Gastroesophageal sphincter (tissue), 4 donors: Measurements from ENCODE around the gene TCTN2. TPM values are rescaled to one million over a fixed set of nuclear protein-coding genes. Genes with fewer than 3 reads are reported as not detected.

ENCODE experiments used
- ATAC-seq: fragments of 150-250 bp; one replicate; pipeline ENCODE4 v1.9.1; 2016; ENCODE audit warnings: mild to moderate bottlenecking, moderate library complexity
- H3K27ac ChIP-seq, 4 donors: fragments of 200-600 bp; sonication (generic) in 3 of 4; 1 replicate in 3 of 4; 2 replicates in 1 of 4; pipeline ENCODE4 v1.5.1; 2016 to 2019
- H3K27me3 ChIP-seq: fragments of 200-600 bp; sonication (generic); one replicate; pipeline ENCODE4 v1.5.1; 2019
- H3K36me3 ChIP-seq, 2 donors: fragments of 200-600 bp; sonication (generic); one replicate each; pipeline ENCODE4 v1.5.1; 2019; ENCODE audit warnings: control low read depth in 1 of 2
- H3K4me1 ChIP-seq, 3 donors: fragments of 200-600 bp; sonication (generic); 1 replicate in 2 of 3; 2 replicates in 1 of 3; pipeline ENCODE4 v1.5.1; 2016 to 2019; ENCODE audit warnings: control low read depth in 2 of 3
- H3K4me3 ChIP-seq, 2 donors: fragments of 200-600 bp; sonication (generic); one replicate each; pipeline ENCODE4 v1.5.1; 2019; ENCODE audit warnings: mild to moderate bottlenecking in 1 of 2, moderate library complexity in 1 of 2
- H3K9me3 ChIP-seq, 3 donors: fragments of 200-600 bp; sonication (generic); one replicate each; pipeline ENCODE4 v1.5.1; 2017 to 2019; ENCODE audit warnings: control low read depth in 2 of 3
- CTCF ChIP-seq, 4 experiments: fragments of 200-600 bp in 2 of 4; fragments of 450-650 bp in 2 of 4; sonication (generic) in 1 of 4; IDR thresholded peaks; one replicate each; pipeline ENCODE4 v1.5.1; 2017 to 2019; ENCODE audit warnings: antibody characterized with exemption in 4 of 4, mild to moderate bottlenecking in 2 of 4, moderate library complexity in 2 of 4
- EP300 ChIP-seq: sonication (generic); formaldehyde crosslinking; IDR thresholded peaks from one replicate; pipeline ENCODE4 v1.6.1; 2017; ENCODE audit warnings: antibody characterized with exemption, mild to moderate bottlenecking
- POLR2A ChIP-seq, 2 donors: fragments of 450-650 bp; IDR thresholded peaks; one replicate each; pipeline ENCODE4 v1.6.1; 2017; ENCODE audit warnings: antibody characterized with exemption in 2 of 2, mild to moderate bottlenecking in 2 of 2, moderate library complexity in 1 of 2
- POLR2AphosphoS5 ChIP-seq: sonication (generic); formaldehyde crosslinking; IDR thresholded peaks from one replicate; pipeline ENCODE4 v1.6.1; 2017; ENCODE audit warnings: antibody characterized with exemption
- WGBS, 2 donors: methylation state at CpG; one replicate each; pipeline ENCODE4 v1.1.5; 2018; ENCODE audit warnings: low coverage in 1 of 2; 5-methylcytosine and 5-hydroxymethylcytosine counted together
- total RNA-seq, 4 donors: library from RNA; depleted of rRNA; stranded (reverse); fragments of >200 nt; gene quantifications; one replicate each; pipeline ENCODE4 v1.1.0, GENCODE V29; 2016

Gene TCTN2
- total RNA-seq, 4 donors from 2014 or later: 5.0 to 7.8 (median 7.1) TPM

GRCh38 chr12:123715195-123715594, 44.3 kb downstream of the TCTN2 start:
- no peaks in the 10 kb centered on the region for H3K27me3 ChIP-seq
- no peaks in the 10 kb centered on the region for H3K9me3 ChIP-seq
- no peak overlapping the region for H3K4me3 ChIP-seq
- TF ChIP-seq CTCF (IDR thresholded peaks at IDR 0.05) (no peak), POLR2AphosphoS5 (no peak)
- ATAC-seq: no peak
- WGBS, 2 donors: 42 to 54% methylated on average over 2 of the region's 2 CpGs
- no peak overlapping the region for H3K27ac ChIP-seq
- peaks cover 0 to 35% (median 9%) of the 10 kb centered on the region in 3 donors for H3K4me1 ChIP-seq
- peaks cover 0 to 21% of the 10 kb centered on the region in 2 donors for H3K36me3 ChIP-seq

- no peaks in the 10 kb centered on the region for H3K9me3 ChIP-seq
- peaks cover 0 to 41% of the 10 kb centered on the region in 2 donors for H3K36me3 ChIP-seq
- no peak for ATAC-seq
- TF ChIP-seq CTCF (IDR thresholded peaks at IDR 0.05) (no peak), POLR2AphosphoS5 (no peak), EP300 (no peak), POLR2A (IDR thresholded peaks at IDR 0.05) (no peak)
- no peak overlapping the region for H3K27ac ChIP-seq
- 80 to 95% methylated on average over 1 to 3 of the region's 3 CpGs for WGBS, 2 donors
- no peaks in the 10 kb centered on the region for H3K27me3 ChIP-seq
- H3K4me3 ChIP-seq: no peak overlapping the region
- peaks cover 0 to 26% (median 9%) of the 10 kb centered on the region in 3 donors for H3K4me1 ChIP-seq
Observed at GRCh38 chr12:123717350-123717749, 46.4 kb downstream of the TCTN2 start.

- TF ChIP-seq CTCF (IDR thresholded peaks at IDR 0.05) (no peak), EP300 (no peak), POLR2A (IDR thresholded peaks at IDR 0.05) (no peak), POLR2AphosphoS5 (no peak)
- Histone ChIP-seq H3K36me3 (peaks cover 0 to 71% of the 10 kb centered on the region in 2 donors), H3K4me3 (no peak overlapping the region)
Observed at GRCh38 chr12:123720141-123720814, 49.4 kb downstream of the TCTN2 start.

GRCh38 chr12:123721245-123721644, 50.3 kb downstream of the TCTN2 start:
- no peaks in the 10 kb centered on the region for H3K9me3 ChIP-seq
- no peak overlapping the region for H3K4me3 ChIP-seq
- peaks cover 0 to 80% of the 10 kb centered on the region in 2 donors for H3K36me3 ChIP-seq
- ATAC-seq: no peak
- TF ChIP-seq POLR2AphosphoS5 (no peak), EP300 (no peak), POLR2A (IDR thresholded peaks at IDR 0.05) (no peak), CTCF (IDR thresholded peaks at IDR 0.05) (no peak)
- 90% methylated on average over 2 of the region's 2 CpGs; no CpG with 5 or more reads in 1 of the 2 donors for WGBS, 2 donors
- H3K4me1 ChIP-seq: no peaks in the 10 kb centered on the region
- H3K27me3 ChIP-seq: no peaks in the 10 kb centered on the region
- no peak overlapping the region for H3K27ac ChIP-seq

More at GRCh38 chr12:123720141-123720814, 49.4 kb downstream of the TCTN2 start:
- H3K9me3 ChIP-seq: no peaks in the 10 kb centered on the region
- WGBS, 2 donors: 79 to 86% methylated on average over 4 to 5 of the region's 5 CpGs
- H3K27me3 ChIP-seq: no peaks in the 10 kb centered on the region
- no peak for ATAC-seq
- H3K4me1 ChIP-seq: no peaks in the 10 kb centered on the region
- no peak overlapping the region for H3K27ac ChIP-seq

GRCh38 chr12:123723011-123723410, 52.1 kb downstream of the TCTN2 start:
- Histone ChIP-seq H3K4me3 (no peak overlapping the region), H3K27me3 (no peaks in the 10 kb centered on the region), H3K36me3 (peaks cover 4 to 98% of the 10 kb centered on the region in 2 donors), H3K27ac (no peak overlapping the region), H3K9me3 (no peaks in the 10 kb centered on the region), H3K4me1 (no peaks in the 10 kb centered on the region)
- TF ChIP-seq EP300 (no peak), POLR2AphosphoS5 (no peak), CTCF (IDR thresholded peaks at IDR 0.05) (no peak), POLR2A (IDR thresholded peaks at IDR 0.05) (no peak)
- no peak for ATAC-seq
- 91 to 96% methylated on average over 5 to 7 of the region's 8 CpGs for WGBS, 2 donors
